HG02623 (cell line): ENCODE results near the gene CYTH3.
"Not testable (repeated sequence)": the region's sequence is repeated elsewhere in the genome, so short reads cannot be mapped to it uniquely, and the experiment has no call there.

ENCODE experiments used
- ATAC-seq: cut with Tn5 transposase; IDR thresholded peaks from one replicate; pipeline ENCODE4 v1.9.1; 2021; ENCODE audit warnings: moderate library complexity; ENCODE audit not compliant: unreplicated experiment

CYTH3 gene

GRCh38 chr7:6198689-6199595, 73.5 kb downstream of the CYTH3 start:
- ATAC-seq = no peak

GRCh38 chr7:6197801-6198551, 74.4 kb downstream of the CYTH3 start:
- no peak for ATAC-seq

GRCh38 chr7:6193709-6194108, 78.7 kb downstream of the CYTH3 start:
- ATAC-seq = no peak

GRCh38 chr7:6190563-6190962, 81.9 kb downstream of the CYTH3 start:
- not testable (repeated sequence) for ATAC-seq

- ATAC-seq = no peak
Measured at GRCh38 chr7:6188389-6188788, 84.0 kb downstream of the CYTH3 start.

- no peak for ATAC-seq
Measured at GRCh38 chr7:6186577-6186976, 85.8 kb downstream of the CYTH3 start.

- ATAC-seq = no peak
Measured at GRCh38 chr7:6182993-6183392, 89.4 kb downstream of the CYTH3 start.

- no peak for ATAC-seq
Measured at GRCh38 chr7:6181136-6181535, 91.3 kb downstream of the CYTH3 start.

GRCh38 chr7:6180344-6180725, 92.1 kb downstream of the CYTH3 start:
- ATAC-seq = no peak

GRCh38 chr7:6179620-6180343, 92.6 kb downstream of the CYTH3 start:
- no peak for ATAC-seq

- ATAC-seq = no peak
Measured at GRCh38 chr7:6178298-6179029, 94.0 kb downstream of the CYTH3 start.

GRCh38 chr7:6175645-6176044, 96.8 kb downstream of the CYTH3 start:
- no peak for ATAC-seq

GRCh38 chr7:6172910-6173295, 99.5 kb downstream of the CYTH3 start:
- ATAC-seq = no peak

GRCh38 chr7:6172224-6172909, 100.1 kb downstream of the CYTH3 start:
- no peak for ATAC-seq

- ATAC-seq = no peak
Measured at GRCh38 chr7:6171532-6172223, 100.7 kb downstream of the CYTH3 start.

- no peak for ATAC-seq
Measured at GRCh38 chr7:6170571-6171531, 101.6 kb downstream of the CYTH3 start.

GRCh38 chr7:6169805-6170520, 102.5 kb downstream of the CYTH3 start:
- no peak for ATAC-seq

GRCh38 chr7:6168477-6168868, 104.0 kb downstream of the CYTH3 start:
- no peak for ATAC-seq
